Suprapubic skin (tissue), 4 donors: ENCODE measurements around the gene BNIP1.

ENCODE experiments used
- EP300 ChIP-seq: sonication (generic); formaldehyde crosslinking; IDR thresholded peaks from one replicate; pipeline ENCODE4 v1.6.1; 2017; ENCODE audit warnings: antibody characterized with exemption
- POLR2A ChIP-seq, 2 donors: fragments of 450-650 bp; IDR thresholded peaks; one replicate each; pipeline ENCODE4 v1.6.1; 2017; ENCODE audit warnings: antibody characterized with exemption in 2 of 2, mild to moderate bottlenecking in 2 of 2, moderate library complexity in 2 of 2
- POLR2AphosphoS5 ChIP-seq, 3 donors: sonication (generic); formaldehyde crosslinking; IDR thresholded peaks; one replicate each; pipeline ENCODE4 v1.6.1; 2017; ENCODE audit warnings: antibody characterized with exemption in 3 of 3
- TF ChIP-seq, protein P1 (sequence below), 2 donors: fragments of 200-600 bp in 1 of 2; fragments of 450-650 bp in 1 of 2; sonication (generic) in 1 of 2; IDR thresholded peaks; one replicate each; pipeline ENCODE4 v1.5.1; 2016 to 2019; ENCODE audit warnings: antibody characterized with exemption in 2 of 2, mild to moderate bottlenecking in 1 of 2, moderate library complexity in 1 of 2

DNA sequence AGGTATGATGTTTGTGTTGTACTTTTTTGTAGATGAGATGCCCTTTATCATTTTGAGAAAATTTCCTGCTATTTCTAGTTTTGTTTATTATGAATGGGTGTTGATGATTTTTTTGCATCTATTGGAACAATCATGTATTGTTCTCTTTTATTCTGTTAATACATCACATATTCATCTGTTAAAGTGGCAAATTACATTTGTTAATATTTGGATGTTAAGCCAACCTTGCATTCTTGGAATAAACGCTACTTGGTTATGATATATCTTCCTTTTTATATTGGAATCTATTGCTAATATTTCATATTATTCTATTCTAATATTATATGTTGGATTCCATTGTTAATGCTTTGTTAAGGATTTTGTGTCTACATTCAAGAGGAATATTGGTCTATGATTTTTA, 24.6 kb upstream of the BNIP1 start:
- TF ChIP-seq, protein P1, sequence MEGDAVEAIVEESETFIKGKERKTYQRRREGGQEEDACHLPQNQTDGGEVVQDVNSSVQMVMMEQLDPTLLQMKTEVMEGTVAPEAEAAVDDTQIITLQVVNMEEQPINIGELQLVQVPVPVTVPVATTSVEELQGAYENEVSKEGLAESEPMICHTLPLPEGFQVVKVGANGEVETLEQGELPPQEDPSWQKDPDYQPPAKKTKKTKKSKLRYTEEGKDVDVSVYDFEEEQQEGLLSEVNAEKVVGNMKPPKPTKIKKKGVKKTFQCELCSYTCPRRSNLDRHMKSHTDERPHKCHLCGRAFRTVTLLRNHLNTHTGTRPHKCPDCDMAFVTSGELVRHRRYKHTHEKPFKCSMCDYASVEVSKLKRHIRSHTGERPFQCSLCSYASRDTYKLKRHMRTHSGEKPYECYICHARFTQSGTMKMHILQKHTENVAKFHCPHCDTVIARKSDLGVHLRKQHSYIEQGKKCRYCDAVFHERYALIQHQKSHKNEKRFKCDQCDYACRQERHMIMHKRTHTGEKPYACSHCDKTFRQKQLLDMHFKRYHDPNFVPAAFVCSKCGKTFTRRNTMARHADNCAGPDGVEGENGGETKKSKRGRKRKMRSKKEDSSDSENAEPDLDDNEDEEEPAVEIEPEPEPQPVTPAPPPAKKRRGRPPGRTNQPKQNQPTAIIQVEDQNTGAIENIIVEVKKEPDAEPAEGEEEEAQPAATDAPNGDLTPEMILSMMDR (IDR thresholded peaks at IDR 0.05): no peak
- TF ChIP-seq POLR2AphosphoS5 (IDR thresholded peaks at IDR 0.05) (no peak), POLR2A (IDR thresholded peaks at IDR 0.05) (no peak), EP300 (no peak)
